ENCODE data around the gene PHOX2A.

Gene PHOX2A

DNA sequence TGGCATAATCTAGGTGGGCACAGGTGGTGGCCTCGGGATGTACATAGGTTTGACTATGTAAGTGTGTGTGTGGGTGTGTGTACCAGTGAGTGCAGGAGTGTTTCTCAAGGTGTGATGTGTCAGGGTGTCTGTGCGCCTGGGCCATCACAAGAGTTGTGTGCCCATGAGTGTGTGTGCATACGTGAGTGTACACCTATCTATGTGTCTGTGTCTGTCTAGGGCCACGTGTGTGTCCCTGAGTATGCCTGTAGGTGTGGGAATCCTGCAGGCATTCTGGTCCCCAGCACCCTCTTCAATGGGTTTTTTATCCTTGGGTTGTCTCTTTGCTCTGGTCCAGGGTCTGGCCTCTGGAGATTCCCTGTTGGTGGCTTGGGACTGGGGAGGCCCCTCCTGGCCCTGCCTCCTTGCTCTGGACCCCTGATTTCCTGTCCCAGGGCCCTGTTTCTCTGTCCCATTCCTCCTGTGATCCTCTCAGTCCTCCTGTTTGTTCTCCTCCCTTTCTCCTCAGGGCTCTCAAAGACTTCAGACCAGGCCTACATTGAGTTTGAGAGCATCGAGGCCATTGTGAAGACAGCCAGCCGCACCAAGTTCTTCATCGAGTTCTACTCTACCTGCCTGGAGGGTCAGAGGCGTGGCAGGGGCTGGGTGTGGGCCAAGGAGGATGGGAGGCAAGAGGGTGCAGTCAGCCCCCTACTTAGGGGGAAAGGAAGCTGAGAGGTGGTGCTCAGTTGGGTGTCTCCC lies 10.0 kb downstream of the PHOX2A start:
- DNase-seq (ENCODE audit: low read depth in 3 of 3) = no peak

DNA sequence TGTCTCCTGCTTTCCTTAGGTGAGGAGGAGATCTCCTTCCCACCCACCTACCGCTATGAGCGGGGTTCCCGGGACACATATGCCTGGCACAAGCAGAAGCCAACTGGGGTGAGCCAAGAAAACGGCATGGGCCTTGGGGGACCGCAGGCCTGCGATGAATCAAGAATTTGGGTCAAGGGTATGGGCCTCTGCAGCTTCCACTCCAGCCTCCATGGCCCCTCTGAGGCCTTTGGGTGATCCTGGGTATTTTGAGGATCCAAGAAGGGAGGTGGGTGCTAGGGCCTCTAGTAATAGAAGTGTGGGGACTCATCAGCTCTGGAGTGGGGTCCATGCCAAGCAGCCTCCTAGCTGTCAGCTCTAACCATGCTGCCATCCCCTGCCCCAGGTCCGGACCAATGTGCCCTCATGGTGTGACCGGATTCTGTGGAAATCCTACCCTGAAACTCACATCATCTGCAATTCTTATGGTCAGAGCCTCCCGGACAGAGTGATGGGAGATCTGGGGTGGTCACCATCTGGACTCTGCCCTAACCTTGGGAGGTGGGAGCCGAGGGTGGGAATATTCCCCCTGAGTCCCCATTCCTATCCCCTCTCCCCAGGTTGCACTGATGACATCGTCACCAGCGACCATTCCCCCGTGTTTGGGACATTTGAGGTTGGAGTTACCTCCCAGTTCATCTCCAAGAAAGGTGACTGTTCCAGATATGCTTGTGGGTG lies 10.8 kb downstream of the PHOX2A start:
- no peak for DNase-seq (ENCODE audit: low read depth in 3 of 3)

DNA sequence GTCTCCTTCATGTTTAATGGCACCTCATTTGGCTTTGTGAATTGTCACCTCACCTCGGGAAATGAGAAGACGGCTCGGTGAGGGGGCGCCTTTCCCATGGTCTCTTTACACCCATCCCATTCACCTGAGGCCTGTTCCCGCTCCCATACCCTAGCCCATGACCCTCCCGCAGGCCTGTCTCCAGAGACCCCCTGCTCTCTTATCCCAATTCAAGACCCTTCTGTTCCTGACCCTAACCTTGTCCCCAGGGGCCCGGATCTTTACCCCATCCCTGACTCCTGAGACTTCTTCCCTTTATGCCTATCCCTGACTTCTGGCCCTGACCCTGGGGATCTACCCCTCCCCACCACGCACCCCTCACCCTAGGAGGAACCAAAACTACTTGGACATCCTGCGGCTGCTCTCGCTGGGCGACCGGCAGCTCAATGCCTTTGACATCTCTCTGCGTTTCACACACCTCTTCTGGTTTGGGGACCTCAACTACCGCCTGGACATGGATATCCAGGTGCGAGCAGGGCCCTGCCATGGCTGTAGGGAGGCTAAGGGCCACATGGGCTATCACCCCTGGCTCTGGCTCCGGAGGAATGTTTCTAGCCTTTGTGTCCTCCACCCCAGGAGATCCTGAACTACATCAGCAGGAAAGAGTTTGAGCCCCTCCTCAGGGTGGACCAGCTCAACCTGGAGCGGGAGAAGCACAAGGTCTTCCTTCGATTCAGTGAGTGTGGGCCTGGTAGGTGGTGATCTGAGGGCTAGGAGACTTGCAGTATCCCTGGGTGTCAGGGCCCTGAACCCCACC lies 11.5 kb downstream of the PHOX2A start:
- no peak for DNase-seq (ENCODE audit: low read depth in 3 of 3)

DNA sequence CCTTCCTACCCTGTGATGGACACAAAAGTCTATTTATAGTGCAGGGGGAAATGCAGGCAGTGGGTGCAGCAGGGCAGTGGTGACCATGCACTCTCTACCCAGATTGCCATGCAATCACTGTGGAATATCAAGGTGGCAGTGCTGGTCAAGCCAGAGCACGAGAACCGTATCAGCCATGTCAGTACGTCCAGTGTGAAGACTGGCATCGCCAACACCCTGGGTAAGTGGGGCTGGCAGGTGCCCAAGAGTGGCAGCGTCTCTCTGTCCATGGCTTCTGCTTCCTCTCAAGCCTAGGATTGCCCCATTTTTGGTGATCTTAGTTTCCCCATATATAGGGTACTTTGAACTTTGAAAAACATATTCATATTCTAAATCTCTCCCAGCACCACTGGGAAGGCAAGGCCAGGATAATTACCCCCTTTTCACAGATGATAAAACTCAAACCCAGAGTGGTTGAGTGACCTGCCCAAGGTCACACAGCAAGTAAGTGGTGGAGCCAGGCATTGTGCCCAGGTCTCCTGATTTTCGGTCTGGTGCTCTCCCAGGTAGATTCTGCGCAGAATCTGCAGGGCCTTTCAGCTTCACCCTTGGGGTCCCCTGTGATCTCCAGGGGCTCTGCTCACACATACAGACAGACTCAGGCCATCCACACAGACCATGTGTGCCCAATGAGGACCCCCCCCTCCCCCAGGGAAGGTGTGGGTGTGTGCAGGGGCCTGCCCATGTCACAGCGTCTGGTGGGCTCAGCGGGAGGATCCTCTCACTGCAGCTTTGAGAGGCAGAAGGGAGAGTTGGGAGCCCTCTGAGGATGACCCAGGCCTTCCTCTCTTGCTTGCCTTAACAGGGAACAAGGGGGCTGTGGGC lies 12.3 kb downstream of the PHOX2A start:
- no peak for DNase-seq (ENCODE audit: low read depth in 3 of 3)

DNA sequence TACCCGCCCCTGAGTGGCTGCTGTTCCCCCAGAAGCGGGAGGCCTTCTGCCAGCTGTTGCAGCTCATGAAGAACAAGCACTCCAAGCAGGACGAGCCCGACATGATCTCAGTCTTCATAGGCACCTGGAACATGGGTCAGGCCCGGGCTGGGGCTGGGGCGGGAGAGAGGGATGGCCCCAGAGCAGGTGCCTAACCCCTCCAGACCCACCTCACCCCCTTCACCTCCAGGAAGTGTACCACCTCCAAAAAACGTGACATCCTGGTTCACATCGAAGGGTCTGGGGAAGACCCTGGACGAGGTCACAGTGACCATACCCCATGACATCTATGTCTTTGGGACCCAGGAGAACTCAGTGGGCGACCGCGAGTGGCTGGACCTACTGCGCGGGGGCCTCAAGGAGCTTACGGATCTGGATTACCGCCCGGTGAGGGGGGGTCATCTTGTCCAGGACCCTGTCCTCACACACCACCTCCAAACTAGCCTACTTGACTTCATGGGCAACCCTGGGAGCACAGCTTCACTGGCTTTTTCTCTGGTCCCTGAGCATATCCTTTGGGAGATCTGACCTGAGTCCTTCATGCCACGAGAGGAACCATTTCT lies 13.1 kb downstream of the PHOX2A start:
- DNase-seq (ENCODE audit: low read depth in 3 of 3) = no peak

DNA sequence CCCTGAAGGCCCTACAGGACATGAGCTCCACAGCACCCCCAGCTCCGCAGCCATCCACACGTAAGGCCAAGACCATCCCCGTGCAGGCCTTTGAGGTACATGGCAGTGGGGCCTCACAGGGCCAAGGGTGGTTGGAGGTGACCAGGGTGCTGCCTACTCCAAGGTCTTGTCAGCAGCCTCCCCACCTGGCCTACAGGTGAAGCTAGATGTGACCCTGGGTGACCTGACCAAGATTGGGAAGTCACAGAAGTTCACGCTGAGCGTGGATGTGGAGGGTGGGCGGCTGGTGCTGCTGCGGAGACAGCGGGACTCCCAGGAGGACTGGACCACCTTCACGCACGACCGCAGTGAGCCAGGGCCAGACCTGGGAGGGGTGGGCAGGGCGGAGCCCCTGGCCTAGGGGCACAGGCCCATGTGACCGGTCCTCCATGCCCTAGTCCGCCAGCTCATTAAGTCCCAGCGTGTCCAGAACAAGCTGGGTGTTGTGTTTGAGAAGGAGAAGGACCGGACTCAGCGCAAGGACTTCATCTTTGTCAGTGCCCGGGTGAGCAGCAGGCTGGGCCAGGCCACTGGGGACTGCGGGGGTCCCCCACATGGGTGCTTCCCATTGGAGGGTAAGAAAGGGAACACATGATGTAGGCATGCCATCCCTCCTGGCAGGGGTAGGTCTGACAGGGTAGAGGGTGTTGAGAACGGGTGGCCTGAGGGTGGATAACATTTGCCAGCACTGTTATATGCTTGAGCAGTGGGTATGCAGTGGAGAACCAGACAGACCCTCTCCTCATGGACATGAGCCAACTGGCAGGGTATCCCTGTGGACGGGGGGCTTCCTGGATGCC lies 13.8 kb downstream of the PHOX2A start:
- DNase-seq (ENCODE audit: low read depth in 3 of 3) = no peak

DNA sequence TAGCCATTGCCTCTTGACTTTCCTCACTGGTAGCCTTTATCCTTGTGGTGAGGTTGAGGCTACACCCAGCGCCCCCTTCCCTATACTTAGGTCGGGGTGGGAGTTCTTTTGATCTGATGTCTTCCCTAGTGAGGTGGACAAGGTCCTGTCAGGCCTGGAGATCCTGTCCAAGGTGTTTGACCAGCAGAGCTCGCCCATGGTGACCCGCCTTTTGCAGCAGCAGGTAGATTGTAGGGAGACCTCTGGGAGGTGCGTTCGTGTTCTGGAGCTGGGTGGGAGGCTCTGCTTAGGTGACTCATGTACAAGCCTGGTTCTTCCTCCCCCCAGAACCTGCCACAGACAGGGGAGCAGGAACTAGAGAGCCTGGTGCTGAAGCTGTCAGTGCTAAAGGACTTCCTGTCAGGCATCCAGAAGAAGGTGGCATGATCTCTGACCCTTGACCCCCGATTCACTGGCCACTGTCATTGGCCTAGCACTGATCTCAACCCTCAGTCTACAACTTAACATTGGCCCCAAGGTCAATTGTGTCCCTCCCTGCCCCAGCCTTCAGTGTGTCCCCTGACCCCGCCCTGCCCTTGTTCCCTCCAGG lies 14.5 kb downstream of the PHOX2A start:
- no peak for DNase-seq (ENCODE audit: low read depth in 3 of 3)

DNA sequence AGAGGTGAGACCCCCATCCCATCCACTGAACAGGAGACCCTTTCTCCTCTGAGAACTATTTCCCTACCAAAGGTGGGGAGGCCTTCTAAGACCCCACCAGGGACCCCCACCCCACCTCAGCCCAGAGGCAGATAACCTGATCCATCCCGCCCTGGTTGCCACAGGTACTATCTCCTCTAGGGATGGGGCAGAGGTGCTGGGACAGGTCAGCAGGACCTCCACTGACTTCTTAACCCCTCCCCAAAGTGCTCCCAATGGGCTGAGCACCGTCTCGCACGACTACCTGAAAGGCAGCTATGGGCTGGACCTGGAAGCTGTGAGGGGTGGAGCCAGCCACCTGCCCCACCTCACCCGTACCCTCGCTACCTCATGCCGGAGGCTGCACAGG lies 15.1 kb downstream of the PHOX2A start:
- no peak for DNase-seq (ENCODE audit: low read depth in 3 of 3)

DNA sequence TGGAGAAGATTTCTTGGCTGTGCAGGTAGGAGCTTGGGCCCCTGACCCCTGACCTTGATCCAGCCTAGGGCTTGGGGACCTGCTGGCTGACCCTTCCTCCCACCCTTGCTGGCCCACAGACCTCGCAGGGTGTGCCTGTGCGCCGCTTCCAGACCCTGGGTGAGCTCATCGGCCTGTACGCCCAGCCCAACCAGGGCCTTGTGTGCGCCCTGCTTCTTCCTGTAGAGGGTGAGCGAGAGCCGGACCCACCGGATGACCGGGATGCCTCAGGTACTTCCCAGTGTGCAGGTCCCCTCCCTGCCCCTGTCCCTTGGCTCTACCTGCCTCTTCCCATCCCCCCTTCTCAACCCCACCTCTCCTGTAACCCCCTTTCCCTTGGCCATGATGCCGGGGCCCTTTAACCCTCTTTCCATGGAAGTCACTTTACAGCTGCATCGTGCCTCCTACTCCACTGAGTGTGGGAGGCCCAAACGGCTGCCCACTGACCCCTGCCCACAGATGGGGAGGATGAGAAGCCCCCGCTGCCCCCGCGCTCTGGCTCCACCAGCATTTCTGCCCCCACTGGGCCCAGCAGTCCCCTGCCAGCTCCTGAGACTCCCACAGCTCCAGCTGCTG lies 15.6 kb downstream of the PHOX2A start:
- DNase-seq (ENCODE audit: low read depth in 3 of 3) = no peak

DNA sequence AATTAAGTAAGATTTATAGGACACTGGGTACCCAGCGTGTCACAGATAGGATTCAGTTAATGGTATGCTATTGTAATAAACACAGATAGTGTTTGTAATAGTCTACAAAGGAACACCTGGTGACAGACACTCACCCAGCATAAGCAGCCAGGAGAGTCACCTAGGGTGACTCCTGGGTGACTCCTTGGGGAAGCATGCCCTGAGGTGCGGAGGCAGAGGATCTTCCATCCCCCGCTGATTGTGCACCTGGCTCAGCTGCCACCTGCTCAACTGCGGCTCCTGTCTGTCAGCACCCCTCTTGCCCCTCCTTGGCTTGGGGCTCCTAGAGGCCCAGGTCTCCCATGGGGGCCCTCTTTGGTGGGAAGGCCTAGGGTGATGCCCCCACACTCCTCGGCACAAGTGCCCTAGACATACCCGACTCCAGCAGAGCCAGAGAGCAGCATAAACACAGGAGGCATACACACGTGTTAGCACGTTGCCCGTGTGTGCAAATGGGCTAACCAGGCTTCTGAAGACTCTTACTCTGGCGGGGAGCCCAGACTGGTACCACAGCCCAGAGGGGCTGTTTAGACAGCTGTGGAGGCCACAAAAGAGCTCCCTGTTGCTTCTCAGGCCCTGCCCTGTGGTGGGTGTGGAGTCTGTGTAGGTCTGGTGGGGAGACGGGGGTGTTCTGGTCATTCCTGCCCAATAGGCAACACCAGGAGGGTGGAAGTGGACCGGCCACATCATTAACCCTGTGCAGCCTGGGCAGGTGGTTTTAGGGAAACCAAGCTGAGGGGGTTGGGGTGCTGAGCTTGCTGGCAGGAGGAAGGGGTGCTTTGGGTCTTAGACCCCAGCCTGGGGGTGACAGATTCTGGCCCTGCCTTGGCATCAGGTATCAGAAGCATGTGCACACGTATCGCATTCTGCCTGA lies 16.4 kb downstream of the PHOX2A start:
- DNase-seq (ENCODE audit: low read depth in 3 of 3) = no peak

DNA sequence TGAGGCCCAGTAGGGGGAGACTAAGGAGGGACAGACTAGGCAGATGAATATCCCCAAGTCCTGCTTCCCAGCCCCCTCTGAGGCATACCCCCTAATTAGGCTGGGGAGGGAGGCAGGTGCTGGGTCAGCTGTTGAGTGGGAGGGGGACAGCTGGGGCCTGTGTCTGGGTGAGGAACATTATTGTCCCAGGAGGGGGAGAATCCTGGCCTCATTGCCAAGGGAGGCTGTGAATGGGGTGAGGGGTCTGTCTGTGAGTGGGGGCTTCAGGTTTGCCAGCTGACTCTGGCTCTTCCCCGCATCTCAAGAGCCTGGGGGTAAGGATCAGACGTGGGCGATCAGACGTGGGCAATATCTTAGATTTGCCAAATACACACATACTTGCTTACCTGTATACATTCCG lies 17.3 kb downstream of the PHOX2A start:
- no peak for DNase-seq (ENCODE audit: low read depth in 3 of 3)

DNA sequence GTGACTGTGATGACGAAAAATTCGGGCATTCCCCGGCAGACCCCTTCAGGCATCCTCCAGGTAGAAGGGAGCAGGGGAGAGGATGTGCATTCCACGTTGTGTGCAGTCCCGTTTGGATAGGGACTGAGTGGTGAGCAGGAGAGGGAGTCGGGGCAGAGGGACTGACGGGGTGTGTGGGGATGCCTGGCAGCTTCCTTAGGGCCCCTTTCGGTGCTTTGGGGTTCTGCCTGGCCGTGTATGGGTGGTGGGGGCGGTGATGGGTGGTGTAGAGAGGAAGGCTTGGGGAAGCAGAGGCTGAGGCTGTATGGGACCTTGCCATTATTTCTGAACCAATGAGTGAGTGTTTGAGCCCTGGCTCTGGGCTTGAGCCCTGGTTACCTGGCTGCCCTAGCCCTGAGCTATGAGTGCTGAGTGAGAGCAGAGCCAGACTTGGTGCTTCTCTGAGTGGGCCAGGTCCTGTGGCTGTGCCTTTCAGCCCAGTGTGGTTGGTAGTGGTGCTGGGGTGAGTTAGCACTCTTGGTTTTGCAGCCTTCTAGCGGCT lies 18.5 kb downstream of the PHOX2A start:
- no peak for DNase-seq (ENCODE audit: low read depth in 3 of 3)

DNA sequence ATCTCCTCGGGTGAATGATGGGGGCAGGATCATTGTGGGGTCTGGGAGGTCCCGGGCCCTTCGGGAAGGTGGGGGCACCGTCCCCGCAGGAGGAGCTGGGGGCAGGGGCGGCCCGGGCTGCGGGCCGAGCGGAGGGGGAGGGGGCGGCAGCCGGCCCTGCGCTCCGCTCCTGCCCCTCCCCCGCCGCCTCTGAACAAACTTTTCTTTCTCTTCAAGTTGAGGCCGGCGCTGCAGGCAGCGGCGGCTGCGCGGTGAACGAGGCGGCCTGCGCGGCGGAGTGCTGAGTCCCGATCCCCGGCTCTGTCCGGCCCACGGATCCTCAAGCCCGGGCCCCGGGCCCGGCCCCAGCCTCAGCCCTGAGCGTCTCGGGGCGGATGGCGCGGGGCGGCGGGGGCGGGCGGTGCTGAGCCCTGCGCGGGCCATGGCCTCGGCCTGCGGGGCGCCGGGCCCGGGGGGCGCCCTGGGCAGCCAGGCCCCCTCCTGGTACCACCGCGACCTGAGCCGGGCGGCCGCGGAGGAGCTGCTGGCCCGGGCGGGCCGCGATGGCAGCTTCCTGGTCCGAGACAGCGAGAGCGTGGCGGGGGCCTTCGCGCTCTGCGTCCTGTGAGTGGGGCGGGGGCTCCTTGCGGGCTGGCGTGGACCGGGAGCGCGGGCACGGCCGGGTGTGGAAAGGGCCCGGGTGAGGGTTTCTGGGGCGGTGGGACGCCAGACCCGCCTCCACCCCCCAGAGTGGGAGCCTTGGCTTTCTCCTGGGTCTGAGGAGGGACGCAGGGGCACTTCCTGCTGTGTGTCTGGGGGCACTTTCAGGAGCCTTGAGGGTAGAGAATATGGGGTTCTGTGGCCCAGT lies 19.2 kb downstream of the PHOX2A start, which contains the start of gene INPPL1:
TSS of gene INPPL1 (plus strand) at position 204 of the 847 bp plus-strand sequence. CDS start at position 422, 218 bp downstream.
- DNase-seq (ENCODE audit: low read depth in 3 of 3) = peak in 1 of 3 donors; percentile 33

DNA sequence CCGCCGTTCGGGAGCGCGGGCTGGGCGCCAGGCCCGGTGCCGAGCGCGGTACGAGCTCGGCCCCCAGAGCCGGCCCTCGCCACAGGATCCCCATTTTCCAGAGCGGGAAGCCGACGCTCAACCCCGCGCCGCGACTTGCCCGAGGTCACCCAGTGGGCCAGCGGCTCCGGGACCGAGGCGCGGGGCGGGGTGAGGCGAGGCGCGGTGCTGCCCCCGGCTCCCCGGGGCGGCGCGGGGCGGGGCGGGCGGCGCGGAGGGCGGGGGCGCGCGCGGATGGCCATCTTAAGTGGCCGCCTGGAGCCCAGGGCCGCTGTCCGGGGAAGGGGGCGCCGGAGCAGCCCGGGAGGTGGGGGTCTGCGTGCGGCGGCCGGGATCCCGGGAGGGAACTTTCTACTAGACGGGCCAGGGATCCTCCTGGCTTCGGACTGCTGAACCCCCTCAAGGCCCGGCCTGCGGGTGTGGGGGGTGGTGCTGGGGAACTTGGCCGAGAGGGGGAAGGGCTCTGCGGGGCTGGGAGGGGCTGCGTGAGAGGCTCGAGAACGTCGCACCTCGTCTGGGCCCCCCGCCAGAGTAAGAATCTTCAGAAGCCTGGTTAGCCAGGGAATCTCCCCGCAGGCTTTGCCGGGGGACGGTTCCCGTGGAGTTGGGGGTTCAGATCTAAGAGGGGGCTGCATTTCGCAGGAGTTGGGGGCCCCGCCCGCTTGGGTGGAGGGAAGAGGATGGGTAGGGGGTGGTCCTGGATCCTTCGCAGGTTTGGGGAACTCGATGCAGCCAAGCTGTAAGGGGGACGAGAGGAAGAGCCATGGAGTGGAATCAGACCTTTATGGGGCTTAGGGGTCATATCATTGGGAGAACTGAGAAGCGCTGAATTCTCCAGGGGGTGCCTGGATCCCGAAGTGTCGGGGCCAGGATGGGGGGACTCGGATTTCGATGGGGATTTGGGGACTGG lies 20.1 kb downstream of the PHOX2A start:
- peak in 1 of 3 donors; percentile 48 for DNase-seq (ENCODE audit: low read depth in 3 of 3)

DNA sequence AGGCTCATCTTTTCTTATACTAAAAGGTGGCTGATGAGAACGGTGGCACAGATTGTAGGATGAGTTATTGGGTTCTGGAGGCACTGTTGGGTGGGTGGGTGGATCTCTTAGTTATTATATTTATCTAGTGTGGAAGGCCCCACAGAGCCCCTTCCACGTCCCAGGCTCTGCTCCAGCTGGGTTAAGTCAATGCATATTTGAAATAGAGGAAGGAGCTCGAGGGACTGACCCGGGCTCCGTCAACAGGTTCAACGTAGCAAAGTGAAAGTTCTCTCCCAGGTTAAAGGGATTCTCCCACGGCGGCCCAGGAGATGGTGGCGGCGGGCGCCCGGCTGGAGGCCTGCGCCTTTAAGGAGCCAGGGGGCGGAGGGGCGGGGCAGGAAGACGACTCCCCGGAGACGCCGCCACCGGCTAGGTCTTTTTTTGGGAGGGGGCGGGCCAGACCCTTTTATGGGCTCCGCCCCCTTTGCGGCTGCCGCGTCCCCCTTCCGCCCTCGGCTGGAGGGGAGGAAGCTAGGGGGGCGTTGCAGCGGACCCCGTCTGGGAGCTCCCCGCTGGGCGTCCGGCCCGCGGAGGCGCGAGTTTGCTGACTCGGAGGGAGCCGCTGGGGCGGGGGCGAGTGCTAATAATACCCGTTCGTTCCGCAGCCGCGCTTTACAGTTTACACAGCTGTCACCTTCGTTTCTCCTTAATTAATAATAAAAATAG lies 20.9 kb downstream of the PHOX2A start:
- DNase-seq (ENCODE audit: low read depth in 3 of 3) = peak; percentile 86 to 93 (median 87)

All from stimulated activated CD4-positive, alpha-beta T cell treated with anti-CD3 and anti-CD28 coated beads, TNF-alpha, amount 100 ng/mL, for 48 hours (primary cell).